Naive thymus-derived CD4-positive, alpha-beta T cell (primary cell): ENCODE results near the gene SUCLG2. TPM values are rescaled to one million over a fixed set of nuclear protein-coding genes. Genes with fewer than 3 reads are reported as not detected.

Experiments
- ATAC-seq: fragments of 150-1000 bp; cut with Tn5 transposase; 2 replicates; pipeline ENCODE4 v1.10.0; 2021; ENCODE audit warnings: mild to moderate bottlenecking, moderate library complexity
- CTCF ChIA-PET: fragments of 350-600 bp; sonication (Branson Sonifier 250); formaldehyde crosslinking; loops from one replicate; lab custom pipeline; 2021; ENCODE audit warnings: antibody characterized with exemption; lab: Charles Lee
- POLR2A ChIA-PET: fragments of 350-600 bp; sonication (Branson Sonifier 250); formaldehyde crosslinking; loops from one replicate; lab custom pipeline; 2021; ENCODE audit warnings: antibody characterized with exemption, inconsistent platforms; lab: Charles Lee
- DNase-seq, 9 donors: peaks; one replicate each; pipeline versions ENCODE4 v3.0.0 to v3.0.0-alpha.2; 2020 to 2022; ENCODE audit warnings: mixed read lengths in 1 of 9
- H3K27ac ChIP-seq: one replicate; pipeline ENCODE4 v1.7.0; 2013; ENCODE audit warnings: mild to moderate bottlenecking, low read depth, low read length, moderate library complexity
- H3K27me3 ChIP-seq, 2 donors: one replicate each; pipeline ENCODE4 v1.7.0; 2013; ENCODE audit warnings: low read length in 2 of 2, mild to moderate bottlenecking in 2 of 2, moderate library complexity in 2 of 2; ENCODE audit not compliant: control insufficient read depth in 2 of 2, insufficient read depth in 2 of 2
- H3K36me3 ChIP-seq, 3 experiments: 1 replicate in 2 of 3; 2 replicates in 1 of 3; pipeline ENCODE4 v1.7.0; 2013; ENCODE audit warnings: low read length in 3 of 3, mild to moderate bottlenecking in 3 of 3, moderate library complexity in 1 of 3; ENCODE audit not compliant: insufficient read depth in 3 of 3, control insufficient read depth in 2 of 3
- H3K4me1 ChIP-seq, 2 donors: one replicate each; pipeline ENCODE4 v1.7.0; 2013; ENCODE audit warnings: low read length in 2 of 2, mild to moderate bottlenecking in 2 of 2, moderate library complexity in 1 of 2; ENCODE audit not compliant: control insufficient read depth in 2 of 2, insufficient read depth in 2 of 2
- H3K4me3 ChIP-seq: 2 replicates; pipeline ENCODE4 v1.7.0; 2013; ENCODE audit warnings: mild to moderate bottlenecking, low read length
- H3K9me3 ChIP-seq, 3 experiments: 1 replicate in 2 of 3; 2 replicates in 1 of 3; pipeline ENCODE4 v1.7.0; 2013; ENCODE audit warnings: low read length in 3 of 3; ENCODE audit not compliant: control insufficient read depth in 2 of 3
- H3K27ac Mint-ChIP-seq, 9 donors: one replicate each; pipeline ENCODE4 v1.8.0; 2020 to 2022; ENCODE audit warnings: mixed read lengths in 9 of 9, mild to moderate bottlenecking in 8 of 9, moderate library complexity in 5 of 9, inconsistent platforms in 2 of 9
- H3K27me3 Mint-ChIP-seq, 5 donors: one replicate each; pipeline ENCODE4 v1.8.0; 2021 to 2022; ENCODE audit warnings: mixed read lengths in 5 of 5, mild to moderate bottlenecking in 1 of 5
- H3K36me3 Mint-ChIP-seq, 5 donors: one replicate each; pipeline ENCODE4 v1.8.0; 2020 to 2022; ENCODE audit warnings: mixed read lengths in 5 of 5, mild to moderate bottlenecking in 3 of 5, inconsistent platforms in 1 of 5
- H3K4me1 Mint-ChIP-seq, 7 donors: one replicate each; pipeline ENCODE4 v1.8.0; 2020 to 2022; ENCODE audit warnings: mixed read lengths in 7 of 7, mild to moderate bottlenecking in 3 of 7, inconsistent platforms in 1 of 7
- H3K4me3 Mint-ChIP-seq, 10 donors: one replicate each; pipeline ENCODE4 v1.8.0; 2020 to 2022; ENCODE audit warnings: mild to moderate bottlenecking in 10 of 10, mixed read lengths in 10 of 10, moderate library complexity in 6 of 10, inconsistent platforms in 2 of 10
- H3K9me3 Mint-ChIP-seq, 11 donors: one replicate each; pipeline ENCODE4 v1.8.0; 2020 to 2022; ENCODE audit warnings: mixed read lengths in 11 of 11, mild to moderate bottlenecking in 4 of 11, inconsistent platforms in 1 of 11, moderate library complexity in 1 of 11
- intact Hi-C, 2 donors: fragments of 100-400 bp; cut with micrococcal nuclease; formaldehyde crosslinking; loops; one replicate each; pipeline ENCODE4 v1.15.1; 2023
- polyA plus RNA-seq, 2 donors: library from polyadenylated mRNA; unstranded; fragments of 300-500 nt; fragmentation: Illumina TruSeq; gene quantifications; one replicate each; pipeline ENCODE4 v1.2.3, GENCODE V29; 2021
- total RNA-seq, 6 experiments: library from RNA in 5 of 6; stranded (reverse) in 5 of 6; gene quantifications; 1 replicate in 5 of 6; 2 replicates in 1 of 6; pipeline ENCODE4 v1.2.3 and lab custom pipeline; 2021 to 2026

The SUCLG2 gene
- total and polyA plus RNA-seq, 7 experiments from 2014 or later = 49.7 to 97.9 (median 64.7) TPM

- Histone ChIP-seq H3K4me1 (peaks cover 0 to 9% of the 10 kb centered on the region in 2 donors), H3K9me3 (no peaks in the 10 kb centered on the region), H3K27me3 (no peaks in the 10 kb centered on the region), H3K27ac (no peak overlapping the region), H3K4me3 (no peak overlapping the region), H3K36me3 (no peaks in the 10 kb centered on the region)
- Mint-ChIP-seq H3K27me3 (no peaks in the 10 kb centered on the region), H3K4me1 (peaks cover 6 to 39% (median 17%) of the 10 kb centered on the region in 7 donors), H3K4me3 (no peak overlapping the region), H3K27ac (no peak overlapping the region), H3K36me3 (peaks cover 0 to 16% (median 7%) of the 10 kb centered on the region in 5 donors), H3K9me3 (peaks cover 0 to 5% (median 0%) of the 10 kb centered on the region in 11 donors)
- DNase-seq (no peak), ATAC-seq (no peak)
- POLR2A ChIA-PET = interaction anchor here (0.8 kb wide), 1 partner anchor 346 kb away, joined by 3 read pairs; no protein-coding TSS in a partner anchor
- CTCF ChIA-PET = no interaction called here
- intact Hi-C loops = loop anchor here in 1 of 2 donors (10.0 kb wide), 1 partner anchor 367 kb away; the partner anchor contains the start of gene KBTBD8
Measured at GRCh38 chr3:67361770-67362169, 292.6 kb downstream of the SUCLG2 start.

GRCh38 chr3:67361323-67361722 lies 293.1 kb downstream of the SUCLG2 start:
- Mint-ChIP-seq H3K36me3 (peaks cover 0 to 19% (median 11%) of the 10 kb centered on the region in 5 donors), H3K27ac (no peak overlapping the region), H3K4me1 (peaks cover 6 to 39% (median 17%) of the 10 kb centered on the region in 7 donors), H3K27me3 (no peaks in the 10 kb centered on the region), H3K4me3 (no peak overlapping the region), H3K9me3 (peaks cover 0 to 5% (median 0%) of the 10 kb centered on the region in 11 donors)
- Histone ChIP-seq H3K36me3 (no peaks in the 10 kb centered on the region), H3K9me3 (no peaks in the 10 kb centered on the region), H3K27me3 (no peaks in the 10 kb centered on the region), H3K27ac (no peak overlapping the region), H3K4me1 (peaks cover 0 to 9% of the 10 kb centered on the region in 2 donors), H3K4me3 (no peak overlapping the region)
- intact Hi-C loops = loop anchor here in 1 of 2 donors (10.0 kb wide), 1 partner anchor 367 kb away; the partner anchor contains the start of gene KBTBD8
- ChIA-PET POLR2A (no interaction called here), CTCF (no interaction called here)
- ATAC-seq = no peak
- DNase-seq = no peak

- Mint-ChIP-seq H3K27me3 (no peaks in the 10 kb centered on the region), H3K36me3 (peaks cover 0 to 23% (median 13%) of the 10 kb centered on the region in 5 donors), H3K4me3 (peak overlapping the region in 3 of 10 donors; percentile 36 to 49 (median 42)), H3K4me1 (peaks cover 0 to 29% (median 6%) of the 10 kb centered on the region in 7 donors), H3K9me3 (peaks cover 0 to 5% (median 0%) of the 10 kb centered on the region in 11 donors), H3K27ac (no peak overlapping the region)
- no peaks in the 10 kb centered on the region for H3K27me3 ChIP-seq
- POLR2A ChIA-PET = no interaction called here
- no peaks in the 10 kb centered on the region for H3K9me3 ChIP-seq
- H3K4me3 ChIP-seq = no peak overlapping the region
- H3K36me3 ChIP-seq = no peaks in the 10 kb centered on the region
- H3K4me1 ChIP-seq = peaks cover 0 to 3% of the 10 kb centered on the region in 2 donors
- CTCF ChIA-PET = interaction anchor here (0.6 kb wide), 1 partner anchor 25 kb away, joined by 3 read pairs; no protein-coding TSS in a partner anchor
- H3K27ac ChIP-seq = no peak overlapping the region
- ATAC-seq = no peak
- intact Hi-C loops = loop anchor here (2.0 to 5.0 kb wide), 2 partner anchors 246 to 385 kb away; no protein-coding TSS in a partner anchor
- DNase-seq = no peak
Measured at GRCh38 chr3:67357610-67358458, 296.6 kb downstream of the SUCLG2 start.

GRCh38 chr3:67349551-67350174 lies 304.7 kb downstream of the SUCLG2 start:
- H3K27me3 ChIP-seq = no peaks in the 10 kb centered on the region
- peaks cover 0 to 10% (median 0%) of the 10 kb centered on the region in 7 donors for H3K4me1 Mint-ChIP-seq
- H3K36me3 ChIP-seq = no peaks in the 10 kb centered on the region
- CTCF ChIA-PET = no interaction called here
- H3K27me3 Mint-ChIP-seq = no peaks in the 10 kb centered on the region
- ATAC-seq = no peak
- H3K9me3 Mint-ChIP-seq = peaks cover 0 to 9% (median 8%) of the 10 kb centered on the region in 11 donors
- H3K27ac Mint-ChIP-seq = no peak overlapping the region
- H3K4me1 ChIP-seq = no peaks in the 10 kb centered on the region
- intact Hi-C loops = no loop called here
- DNase-seq = peak in 1 of 9 donors; percentile 55
- no peak overlapping the region for H3K4me3 Mint-ChIP-seq
- H3K9me3 ChIP-seq = no peaks in the 10 kb centered on the region
- H3K36me3 Mint-ChIP-seq = peaks cover 0 to 4% (median 3%) of the 10 kb centered on the region in 5 donors
- POLR2A ChIA-PET = no interaction called here
- H3K4me3 ChIP-seq = no peak overlapping the region
- H3K27ac ChIP-seq = no peak overlapping the region

GRCh38 chr3:67346081-67346480 lies 308.3 kb downstream of the SUCLG2 start:
- H3K9me3 ChIP-seq = peaks cover 0 to 4% (median 0%) of the 10 kb centered on the region in 3 experiments
- Mint-ChIP-seq H3K27ac (no peak overlapping the region), H3K36me3 (peaks cover 0 to 16% (median 4%) of the 10 kb centered on the region in 5 donors), H3K9me3 (peaks cover 3 to 36% (median 22%) of the 10 kb centered on the region in 11 donors), H3K4me3 (no peak overlapping the region), H3K4me1 (peaks cover 0 to 10% (median 0%) of the 10 kb centered on the region in 7 donors), H3K27me3 (peaks cover 0 to 4% (median 0%) of the 10 kb centered on the region in 5 donors)
- intact Hi-C loops = no loop called here
- no peaks in the 10 kb centered on the region for H3K4me1 ChIP-seq
- POLR2A ChIA-PET = no interaction called here
- no peaks in the 10 kb centered on the region for H3K36me3 ChIP-seq
- H3K27ac ChIP-seq = no peak overlapping the region
- DNase-seq (no peak), ATAC-seq (no peak)
- CTCF ChIA-PET = no interaction called here
- no peaks in the 10 kb centered on the region for H3K27me3 ChIP-seq
- no peak overlapping the region for H3K4me3 ChIP-seq

- ATAC-seq = peak; percentile 27
- no peaks in the 10 kb centered on the region for H3K4me1 ChIP-seq
- H3K4me3 ChIP-seq = no peak overlapping the region
- Mint-ChIP-seq H3K9me3 (peaks cover 7 to 54% (median 38%) of the 10 kb centered on the region in 11 donors), H3K27me3 (peaks cover 0 to 2% (median 0%) of the 10 kb centered on the region in 5 donors), H3K4me1 (peaks cover 0 to 11% (median 0%) of the 10 kb centered on the region in 7 donors), H3K4me3 (no peak overlapping the region), H3K36me3 (peaks cover 9 to 37% (median 13%) of the 10 kb centered on the region in 5 donors), H3K27ac (no peak overlapping the region)
- ChIA-PET POLR2A (no interaction called here), CTCF (no interaction called here)
- intact Hi-C loops = no loop called here
- no peak overlapping the region for H3K27ac ChIP-seq
- no peaks in the 10 kb centered on the region for H3K27me3 ChIP-seq
- no peaks in the 10 kb centered on the region for H3K9me3 ChIP-seq
- no peaks in the 10 kb centered on the region for H3K36me3 ChIP-seq
- DNase-seq = no peak
Measured at GRCh38 chr3:67335813-67336212, 318.6 kb downstream of the SUCLG2 start.
